GM12801 (cell line): ENCODE measurements around the gene TAB2.

Experiments used
- TF ChIP-seq, protein P1 (sequence below): IDR thresholded peaks from one replicate; pipeline ENCODE4 v1.5.1; 2011; ENCODE audit warnings: control low read depth; ENCODE audit not compliant: insufficient read length; ENCODE audit errors: extremely low read depth

The TAB2 gene

DNA sequence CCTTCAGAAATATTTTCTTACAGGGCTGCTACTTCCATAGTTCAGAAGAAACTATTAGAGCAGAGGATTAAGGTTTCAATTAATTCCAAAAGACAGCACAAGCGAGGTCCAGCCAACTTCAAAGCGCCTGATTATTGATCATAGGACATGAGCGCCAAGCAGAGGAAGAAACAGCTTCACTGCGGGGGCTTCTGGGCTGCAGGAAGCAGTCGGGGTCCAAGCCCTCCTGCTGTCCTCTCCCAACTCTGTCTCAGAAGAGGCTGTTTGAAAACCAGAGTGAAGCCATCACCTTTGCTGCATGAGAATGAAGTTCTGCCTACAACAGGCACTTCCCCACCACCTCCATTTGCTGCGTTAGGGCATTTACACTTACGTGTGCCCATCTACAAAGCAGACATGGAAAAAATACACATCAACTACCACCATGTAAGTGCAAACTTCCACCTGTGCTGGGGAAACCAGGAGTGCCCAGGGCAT lies 106.5 kb downstream of the TAB2 start:
- TF ChIP-seq, protein P1, sequence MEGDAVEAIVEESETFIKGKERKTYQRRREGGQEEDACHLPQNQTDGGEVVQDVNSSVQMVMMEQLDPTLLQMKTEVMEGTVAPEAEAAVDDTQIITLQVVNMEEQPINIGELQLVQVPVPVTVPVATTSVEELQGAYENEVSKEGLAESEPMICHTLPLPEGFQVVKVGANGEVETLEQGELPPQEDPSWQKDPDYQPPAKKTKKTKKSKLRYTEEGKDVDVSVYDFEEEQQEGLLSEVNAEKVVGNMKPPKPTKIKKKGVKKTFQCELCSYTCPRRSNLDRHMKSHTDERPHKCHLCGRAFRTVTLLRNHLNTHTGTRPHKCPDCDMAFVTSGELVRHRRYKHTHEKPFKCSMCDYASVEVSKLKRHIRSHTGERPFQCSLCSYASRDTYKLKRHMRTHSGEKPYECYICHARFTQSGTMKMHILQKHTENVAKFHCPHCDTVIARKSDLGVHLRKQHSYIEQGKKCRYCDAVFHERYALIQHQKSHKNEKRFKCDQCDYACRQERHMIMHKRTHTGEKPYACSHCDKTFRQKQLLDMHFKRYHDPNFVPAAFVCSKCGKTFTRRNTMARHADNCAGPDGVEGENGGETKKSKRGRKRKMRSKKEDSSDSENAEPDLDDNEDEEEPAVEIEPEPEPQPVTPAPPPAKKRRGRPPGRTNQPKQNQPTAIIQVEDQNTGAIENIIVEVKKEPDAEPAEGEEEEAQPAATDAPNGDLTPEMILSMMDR = no peak

DNA sequence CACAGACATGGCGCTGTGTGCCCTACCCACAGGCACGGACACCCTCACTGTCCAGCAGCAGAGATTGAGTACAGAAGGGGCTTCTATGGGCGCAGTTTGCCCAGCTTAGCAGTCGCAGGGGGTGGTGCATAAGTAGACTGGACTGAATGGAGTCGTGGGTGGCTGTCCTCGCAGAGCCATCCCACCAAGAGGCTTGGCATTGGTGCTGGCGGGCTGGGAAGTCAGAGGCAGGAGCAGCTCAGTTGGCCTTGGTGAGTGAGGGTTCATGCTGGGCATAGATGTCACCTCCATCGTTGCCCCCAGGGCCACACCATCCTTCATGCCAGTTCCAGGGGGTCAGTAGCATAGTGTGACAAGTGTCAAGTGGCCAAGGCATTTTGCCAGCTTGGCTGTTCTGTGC lies 107.7 kb downstream of the TAB2 start:
- TF ChIP-seq, protein P1 = no peak

DNA sequence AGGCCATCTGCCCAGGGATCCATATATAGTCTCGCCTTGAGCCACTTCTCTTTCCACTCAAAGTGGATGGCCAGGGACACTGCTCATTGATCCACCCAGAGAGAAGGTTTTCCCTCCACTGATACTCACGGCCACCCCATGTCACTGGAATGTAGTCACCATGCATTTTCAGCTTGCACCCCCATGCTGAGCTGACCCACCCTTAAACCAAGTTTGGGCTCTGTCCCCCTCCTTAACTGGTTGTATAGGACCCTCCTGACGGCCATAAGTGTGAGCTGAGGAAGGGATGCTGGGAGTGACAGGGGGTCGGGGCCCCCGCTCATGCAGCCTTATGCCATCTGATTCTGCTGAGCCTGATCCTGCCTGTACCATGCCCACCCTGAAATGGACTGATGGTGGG lies 108.2 kb downstream of the TAB2 start:
- TF ChIP-seq, protein P1 = no peak

DNA sequence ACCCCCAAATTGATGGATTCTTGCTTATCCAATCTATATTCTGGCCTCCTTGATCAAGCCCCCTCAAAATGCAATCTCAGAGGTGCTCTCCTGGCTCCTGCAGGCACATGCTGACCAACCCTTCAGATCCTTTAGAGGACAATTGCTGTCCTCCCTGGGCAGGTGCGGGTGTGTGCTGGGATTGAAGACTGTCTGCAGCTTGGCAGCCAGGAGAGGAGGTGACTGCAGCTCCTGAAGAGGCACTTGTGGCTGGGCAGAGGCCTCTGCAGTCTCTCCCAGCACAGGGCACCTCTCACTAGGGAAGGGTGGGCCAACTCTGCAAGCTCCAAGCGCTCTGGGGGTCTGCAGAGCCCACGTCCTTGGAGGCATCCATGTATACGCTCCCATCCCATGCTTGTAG lies 111.1 kb downstream of the TAB2 start:
- TF ChIP-seq, protein P1 = no peak

DNA sequence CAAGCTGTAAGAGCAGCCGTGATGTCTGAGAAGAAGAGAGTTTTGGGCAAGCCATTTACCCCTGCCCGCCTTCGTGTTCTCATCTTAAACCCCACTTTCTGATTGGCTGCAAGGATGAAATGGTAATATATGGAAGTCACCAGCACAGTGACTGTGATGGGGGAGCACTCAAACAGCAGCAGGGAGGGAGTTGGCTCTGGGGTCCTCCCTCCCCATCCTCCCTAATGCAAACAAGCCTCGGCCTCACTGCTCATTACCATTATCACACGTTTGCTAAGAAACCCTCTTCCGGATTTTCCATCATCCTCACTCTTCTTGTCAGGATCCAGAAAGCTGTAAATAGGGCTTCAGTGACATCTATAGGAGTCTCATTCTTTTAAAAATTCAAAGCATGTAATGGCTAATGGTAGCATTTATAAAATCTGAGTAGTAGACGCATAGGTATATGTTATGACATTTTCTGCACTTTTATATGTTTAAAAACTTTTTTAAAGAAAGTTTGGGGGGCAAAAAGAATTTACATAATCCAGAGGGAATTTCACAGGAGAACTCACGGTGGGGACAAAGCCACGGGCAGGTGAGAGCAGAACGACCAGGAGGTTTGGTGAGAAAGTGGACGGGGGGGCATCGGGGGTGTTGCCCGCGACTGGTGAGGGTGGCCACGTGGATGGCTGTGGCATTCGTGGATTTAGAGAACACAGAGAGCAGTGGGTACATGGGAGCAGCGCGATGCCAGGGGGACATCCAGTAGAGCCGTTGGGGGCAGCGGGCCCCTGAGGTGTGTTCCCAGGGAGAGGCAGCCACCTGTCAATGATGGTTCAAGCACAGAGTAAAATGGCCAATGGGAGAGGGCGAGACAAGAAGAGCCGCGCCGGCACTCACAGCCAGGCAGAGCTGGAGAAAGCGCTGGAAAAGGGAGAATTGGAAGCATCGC lies 112.2 kb downstream of the TAB2 start:
- TF ChIP-seq, protein P1 = no peak

- TF ChIP-seq, protein P1 = no peak
These were observed 114.6 kb downstream of the TAB2 start for GRCh38 chr6:149431905-149432775.

- TF ChIP-seq, protein P1 = no peak
These were observed 115.9 kb downstream of the TAB2 start for GRCh38 chr6:149433405-149433804.
